ENCODE results near the gene DOCK3.

- TF ChIP-seq POLR2A (IDR thresholded peaks at IDR 0.05; ENCODE audit: low read depth, low read length), result no peak
- TF ChIP-seq POU2F2 (IDR thresholded peaks at IDR 0.05; ENCODE audit: low read depth, low read length), result no peak
- no peak for TF ChIP-seq TAF1 (IDR thresholded peaks at IDR 0.05; ENCODE audit: low read depth, low read length)
- TF ChIP-seq SPI1 (IDR thresholded peaks at IDR 0.05; ENCODE audit: low read depth, low read length), result no peak
- no peak for TF ChIP-seq POLR2AphosphoS5 (IDR thresholded peaks at IDR 0.05; ENCODE audit: low read depth, low read length)
- TF ChIP-seq PAX5 (IDR thresholded peaks at IDR 0.05; ENCODE audit: insufficient read depth, low read length, severe bottlenecking), result no peak
Measured at GRCh38 chr3:50806031-50806430, 131.3 kb downstream of the DOCK3 start.

Data from GM12891 (cell line).